Hypothalamus (tissue), 51 donors: Measurements from ENCODE around the gene COMT.
A peak's percentile ranks its signal among the peaks of the same experiment; 100 is the strongest.

Experiments
- DNase-seq, 51 donors: peaks; one replicate each; lab custom pipeline; 2025; lab: John Stamatoyannopoulos, UW

The COMT gene

GRCh38 chr22:19948057-19948760 lies 6.6 kb downstream of the COMT start:
- DNase-seq: no peak

GRCh38 chr22:19951346-19951745 lies 9.8 kb downstream of the COMT start:
- no peak for DNase-seq

- no peak for DNase-seq
Observed at GRCh38 chr22:19955241-19956128, 13.9 kb downstream of the COMT start.

- DNase-seq: no peak
Observed at GRCh38 chr22:19957445-19957844, 15.9 kb downstream of the COMT start.

GRCh38 chr22:19958083-19959042 lies 16.8 kb downstream of the COMT start:
- DNase-seq: no peak

GRCh38 chr22:19959043-19959586 lies 17.5 kb downstream of the COMT start:
- peak in 7 of 51 donors; percentile 14 to 36 (median 25) for DNase-seq

GRCh38 chr22:19959587-19960490 lies 18.3 kb downstream of the COMT start:
- DNase-seq: no peak

GRCh38 chr22:19960491-19961200 lies 19.1 kb downstream of the COMT start:
- no peak for DNase-seq

GRCh38 chr22:19961201-19961580 lies 19.6 kb downstream of the COMT start:
- no peak for DNase-seq

- no peak for DNase-seq
Observed at GRCh38 chr22:19961868-19962245, 20.3 kb downstream of the COMT start.

GRCh38 chr22:19962246-19962908 lies 20.8 kb downstream of the COMT start:
- peak in 41 of 51 donors; percentile 15 to 85 (median 62) for DNase-seq

GRCh38 chr22:19962909-19963806 lies 21.6 kb downstream of the COMT start:
- DNase-seq: no peak

GRCh38 chr22:19963863-19964642 lies 22.5 kb downstream of the COMT start:
- DNase-seq: no peak

- no peak for DNase-seq
Observed at GRCh38 chr22:19964701-19965386, 23.3 kb downstream of the COMT start.
